Stimulated activated CD4-positive, alpha-beta T cell treated with anti-CD3 and anti-CD28 coated beads, Interleukin-1b, Interleukin-23, amount 100 ng/mL, for 4 hours (primary cell): Measurements from ENCODE around the gene GNB1.
"Not testable (repeated sequence)": the region's sequence is repeated elsewhere in the genome, so short reads cannot be mapped to it uniquely, and the experiment has no call there.

Experiments
- DNase-seq, 2 donors: peaks; one replicate each; pipeline ENCODE4 v3.0.0-alpha.2; 2020; ENCODE audit warnings: low read depth in 2 of 2

The GNB1 gene

GRCh38 chr1:1761504-1762376 lies 129.1 kb downstream of the GNB1 start:
- DNase-seq: no peak

GRCh38 chr1:1760715-1761114 lies 130.2 kb downstream of the GNB1 start:
- no peak for DNase-seq

- DNase-seq: no peak
These were observed 130.6 kb downstream of the GNB1 start for GRCh38 chr1:1760345-1760650.

GRCh38 chr1:1759456-1760344 lies 131.2 kb downstream of the GNB1 start:
- DNase-seq: no peak

GRCh38 chr1:1758692-1759455 lies 132.0 kb downstream of the GNB1 start:
- DNase-seq: no peak

GRCh38 chr1:1758059-1758621 lies 132.7 kb downstream of the GNB1 start:
- no peak for DNase-seq

- no peak for DNase-seq
These were observed 133.3 kb downstream of the GNB1 start for GRCh38 chr1:1757422-1758058.

- DNase-seq: no peak
These were observed 134.0 kb downstream of the GNB1 start for GRCh38 chr1:1756661-1757421.

GRCh38 chr1:1755852-1756251 lies 135.0 kb downstream of the GNB1 start:
- no peak for DNase-seq

- DNase-seq: no peak
These were observed 135.5 kb downstream of the GNB1 start for GRCh38 chr1:1755426-1755825.

GRCh38 chr1:1754051-1754815 lies 136.7 kb downstream of the GNB1 start:
- no peak for DNase-seq

GRCh38 chr1:1753607-1754005 lies 137.3 kb downstream of the GNB1 start:
- no peak for DNase-seq

- DNase-seq: no peak
These were observed 138.0 kb downstream of the GNB1 start for GRCh38 chr1:1752636-1753606.

- DNase-seq: no peak
These were observed 138.7 kb downstream of the GNB1 start for GRCh38 chr1:1752190-1752589.

- not testable (repeated sequence) for DNase-seq
These were observed 140.9 kb downstream of the GNB1 start for GRCh38 chr1:1749941-1750340.

GRCh38 chr1:1748686-1749321 lies 142.1 kb downstream of the GNB1 start:
- no peak for DNase-seq

- not testable (repeated sequence) for DNase-seq
These were observed 144.3 kb downstream of the GNB1 start for GRCh38 chr1:1746566-1746909.
